Retina (tissue), 1 donor: ENCODE measurements around the gene CAMTA1.

Experiments used
- DNase-seq: peaks from one replicate; pipeline ENCODE4 v3.0.0-alpha.2; 2016

CAMTA1 gene

GRCh38 chr1:6785318-6785727, at the start of gene CAMTA1:
Gene CAMTA1, plus strand, starts transcription at chr1:6785454. Its CDS starts 77 bp downstream, at chr1:6785531.
- no peak for DNase-seq

DNA sequence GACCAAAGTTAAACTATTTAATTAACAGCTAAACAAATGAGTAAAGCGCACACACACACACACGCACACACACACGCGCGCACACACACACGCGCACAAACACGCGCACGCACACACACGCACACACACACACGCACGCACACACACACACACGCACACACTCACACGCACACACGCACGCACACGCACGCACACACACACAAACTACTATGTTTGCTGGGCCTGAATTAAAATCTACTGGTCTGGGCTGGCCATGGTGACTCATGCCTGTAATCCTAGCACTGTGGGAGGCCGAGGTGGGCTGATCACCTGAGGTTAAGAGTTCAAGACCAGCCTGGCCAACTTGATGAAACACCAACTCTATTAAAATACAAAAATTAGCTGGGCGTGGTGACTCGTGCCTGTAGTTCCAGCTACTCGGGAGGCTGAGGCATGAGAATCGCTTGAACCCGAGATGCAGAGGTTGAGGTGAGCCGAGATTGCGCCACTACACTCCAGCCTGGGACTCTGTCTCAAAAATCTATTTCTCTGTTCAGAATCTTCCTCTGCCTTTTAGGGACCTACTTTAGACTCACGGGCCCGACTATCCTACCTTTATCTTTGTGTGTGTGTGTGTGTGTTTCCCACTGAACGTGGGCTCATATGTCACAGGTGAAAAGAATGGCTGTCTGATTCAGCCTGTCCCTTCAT, 46.1 kb upstream of the CAMTA1 start:
- no peak for DNase-seq

GRCh38 chr1:6742676-6743188, 42.5 kb upstream of the CAMTA1 start:
- DNase-seq = peak; percentile 50

GRCh38 chr1:6743189-6744101, 41.8 kb upstream of the CAMTA1 start:
- DNase-seq = peak; percentile 31

DNA sequence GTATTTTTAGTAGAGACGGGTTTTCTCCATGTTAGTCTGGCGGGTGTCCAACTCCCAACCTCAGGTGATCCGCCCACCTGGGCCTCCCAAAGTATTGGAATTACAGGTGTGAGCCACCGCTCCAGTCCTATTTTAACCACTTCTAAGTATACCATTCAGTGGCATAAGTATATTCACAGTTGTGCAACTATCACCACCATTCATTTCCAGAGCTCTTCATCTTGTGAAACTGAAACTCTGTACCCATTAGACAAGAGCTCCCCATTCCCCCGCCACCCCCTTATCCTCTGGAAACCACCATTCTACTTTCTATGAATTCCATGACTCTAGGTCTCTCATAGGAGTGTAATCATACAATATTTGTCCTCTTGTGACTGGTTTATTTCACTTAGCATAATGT, 40.2 kb upstream of the CAMTA1 start:
- no peak for DNase-seq

DNA sequence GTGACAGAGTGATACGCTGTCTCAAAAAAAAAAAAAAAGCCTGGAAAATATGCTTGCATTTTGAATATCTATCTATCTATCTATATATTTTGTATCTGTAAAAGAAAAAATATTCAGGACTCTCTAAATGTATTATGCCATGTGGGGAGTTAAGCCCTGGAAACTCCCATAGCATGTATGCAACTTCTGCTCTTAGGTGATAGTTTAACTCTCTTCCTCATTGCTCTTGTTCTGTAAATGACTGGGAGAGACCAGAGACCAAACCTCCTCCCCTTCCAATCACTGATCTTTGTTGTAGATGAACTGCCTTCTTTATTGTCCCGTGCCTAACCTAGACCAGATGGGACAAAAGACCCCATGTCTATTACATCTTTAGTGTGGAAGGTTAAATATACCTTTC, 37.6 kb upstream of the CAMTA1 start:
- DNase-seq = no peak

- no peak for DNase-seq
Measured at GRCh38 chr1:6750490-6750889, 34.8 kb upstream of the CAMTA1 start.

DNA sequence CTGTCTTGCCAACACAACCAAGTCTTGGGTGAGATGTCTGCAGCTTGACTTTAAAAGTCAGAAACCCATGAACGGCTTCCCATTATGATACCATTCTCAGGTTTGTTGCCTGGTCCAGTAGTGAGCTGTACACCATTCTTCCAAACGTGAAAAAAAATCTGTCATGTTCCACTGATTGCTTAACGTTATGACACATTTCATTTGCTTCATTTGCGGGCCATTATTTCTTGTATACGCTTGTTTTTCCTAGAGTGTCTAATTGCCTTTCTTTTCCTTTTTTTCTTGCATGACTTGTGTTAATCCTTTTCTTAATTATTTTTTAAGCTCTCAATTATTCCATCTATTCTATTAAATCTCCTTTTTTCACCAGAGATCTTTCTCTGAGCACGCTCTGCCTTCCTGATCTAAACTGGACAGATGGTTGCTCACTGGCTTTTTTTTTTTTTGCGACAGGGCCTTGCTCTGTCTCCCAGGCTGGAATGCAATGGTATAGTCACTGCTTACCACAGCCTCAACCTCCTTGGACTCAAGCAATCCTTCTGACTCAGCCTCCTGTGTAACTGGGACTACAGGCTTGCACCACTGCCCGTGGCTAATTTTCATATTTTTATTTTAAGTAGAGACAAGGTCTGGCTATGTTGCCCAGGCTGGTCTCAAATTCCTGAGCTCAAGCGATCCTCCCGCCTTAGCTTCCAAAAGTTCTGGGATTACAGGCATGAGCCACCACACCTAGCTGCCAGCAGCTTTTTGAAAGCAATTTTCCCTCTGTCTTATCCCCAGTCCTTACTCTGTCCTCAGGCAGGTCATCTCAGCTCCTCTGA, 31.7 kb upstream of the CAMTA1 start:
- DNase-seq = no peak

DNA sequence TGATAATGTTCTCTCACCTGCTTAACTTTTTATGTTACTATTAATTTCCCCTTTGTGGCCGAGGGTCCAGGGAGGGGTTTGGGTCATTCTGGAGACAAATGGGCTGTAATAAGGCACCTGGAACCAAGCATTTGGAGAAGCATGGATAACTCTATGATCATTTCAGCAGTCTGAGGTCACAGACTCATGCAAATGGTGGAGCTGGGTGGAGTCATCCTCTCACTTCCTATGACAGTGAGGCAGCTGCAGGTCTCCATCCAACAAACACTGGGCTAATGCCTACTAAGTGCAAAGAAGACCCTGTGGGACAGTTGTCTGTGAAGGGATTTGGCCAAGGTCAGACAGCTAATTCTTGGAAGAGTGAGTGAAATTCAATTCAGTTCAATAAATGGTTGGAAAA, 28.8 kb upstream of the CAMTA1 start:
- no peak for DNase-seq

GRCh38 chr1:6757719-6758435, 27.4 kb upstream of the CAMTA1 start:
- DNase-seq = no peak

DNA sequence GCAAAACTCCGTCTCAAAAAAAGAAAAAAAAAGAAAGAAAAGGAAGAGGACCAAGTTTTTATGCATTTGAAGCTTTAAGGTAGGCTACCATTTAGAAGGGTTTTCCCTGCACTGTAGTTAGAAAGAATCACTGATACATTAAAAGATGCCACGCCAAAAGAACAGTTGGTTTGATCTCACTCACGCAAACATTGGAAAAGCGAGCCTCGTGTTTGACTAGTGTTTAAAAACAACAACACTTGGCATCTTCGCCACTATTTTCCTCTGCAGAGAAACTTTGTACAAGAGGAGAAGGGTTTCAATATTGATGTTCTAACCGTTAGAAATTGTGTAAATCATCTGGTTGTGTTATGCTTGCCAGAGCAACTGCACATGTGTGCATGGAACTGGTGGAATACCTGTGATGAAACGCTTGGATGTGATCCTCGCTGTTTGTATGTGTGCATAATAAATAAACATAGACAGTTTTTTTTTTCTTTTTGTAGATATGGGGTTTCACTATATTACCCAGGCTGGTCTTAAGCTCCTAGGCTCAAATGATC, 24.0 kb upstream of the CAMTA1 start:
- no peak for DNase-seq

- DNase-seq = no peak
Measured at GRCh38 chr1:6762060-6762459, 23.2 kb upstream of the CAMTA1 start.

- DNase-seq = peak; percentile 6
Measured at GRCh38 chr1:6770751-6771440, 14.4 kb upstream of the CAMTA1 start.

DNA sequence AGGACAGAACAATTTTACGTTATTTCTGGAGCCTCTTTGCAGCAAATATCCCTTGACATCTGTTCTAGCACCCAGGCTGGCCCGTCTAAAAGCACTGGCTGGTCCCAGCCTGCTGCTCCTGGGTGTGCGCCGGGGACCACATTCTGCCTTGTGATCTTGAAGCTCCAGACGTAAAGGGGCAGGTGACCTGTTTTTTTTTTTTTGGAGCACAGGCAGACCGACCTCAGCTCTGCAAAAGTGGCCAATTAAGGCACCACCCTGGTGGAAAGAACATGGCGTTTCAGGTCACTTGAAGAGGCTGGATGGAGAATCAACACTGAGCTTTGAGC, 13.8 kb upstream of the CAMTA1 start:
- DNase-seq = peak; percentile 27

DNA sequence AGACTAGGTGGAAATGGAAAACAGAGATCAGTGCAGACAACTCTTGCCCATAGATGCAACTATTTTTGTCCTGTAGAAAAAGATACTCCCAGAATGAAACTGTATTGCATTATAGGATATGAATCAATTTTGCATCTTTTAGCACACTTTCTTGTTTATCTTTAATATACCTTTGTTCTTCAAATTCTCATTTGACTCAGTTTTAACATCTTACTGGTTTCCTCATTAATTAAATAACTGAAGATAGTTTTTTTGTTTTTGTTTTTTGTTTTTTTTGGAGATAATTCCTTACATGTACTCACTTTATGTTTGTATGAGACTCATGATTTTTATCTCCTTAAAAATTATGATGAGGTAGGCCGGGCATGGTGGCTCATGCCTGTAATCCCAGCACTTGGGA, 10.9 kb upstream of the CAMTA1 start:
- no peak for DNase-seq

DNA sequence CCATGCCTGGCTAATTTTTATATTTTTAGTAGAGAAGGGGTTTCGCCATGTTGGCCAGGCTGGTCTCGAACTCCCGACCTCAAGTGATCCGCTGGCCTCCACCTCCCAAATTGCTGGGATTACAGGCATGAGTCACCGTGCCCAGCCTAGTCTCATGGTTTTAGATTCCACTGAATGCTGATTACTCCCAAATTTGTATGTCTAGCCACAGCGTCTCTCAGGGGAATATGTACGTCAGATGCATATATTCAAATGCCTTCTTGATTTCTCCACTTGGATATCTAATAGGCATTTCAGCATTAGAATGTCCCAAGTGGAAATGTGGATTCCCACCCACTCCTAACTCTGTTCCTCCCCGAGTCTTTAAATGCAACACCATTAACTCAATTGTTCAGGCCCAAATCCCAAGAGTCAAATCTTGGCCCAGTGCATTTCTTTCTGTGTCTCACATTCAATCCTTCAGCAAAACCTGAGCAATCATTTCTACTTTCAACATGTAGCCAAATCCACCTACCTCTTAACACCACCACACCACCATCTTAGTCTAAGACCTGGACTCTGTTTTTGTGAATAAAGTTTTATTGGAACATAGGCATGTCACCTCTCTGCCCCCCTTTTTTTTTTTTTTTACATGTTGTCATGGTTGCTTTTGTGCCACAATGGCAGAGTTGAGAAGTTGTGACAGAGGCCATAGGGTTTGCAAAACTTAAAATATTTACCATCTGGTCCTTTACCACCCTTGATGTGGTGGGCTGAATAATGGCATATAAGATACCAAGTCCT, 9.8 kb upstream of the CAMTA1 start:
- DNase-seq = no peak

- no peak for DNase-seq
Measured at GRCh38 chr1:6776389-6776788, 8.9 kb upstream of the CAMTA1 start.

- DNase-seq = no peak
Measured at GRCh38 chr1:6776895-6777294, 8.4 kb upstream of the CAMTA1 start.

- no peak for DNase-seq
Measured at GRCh38 chr1:6777813-6778212, 7.4 kb upstream of the CAMTA1 start.

DNA sequence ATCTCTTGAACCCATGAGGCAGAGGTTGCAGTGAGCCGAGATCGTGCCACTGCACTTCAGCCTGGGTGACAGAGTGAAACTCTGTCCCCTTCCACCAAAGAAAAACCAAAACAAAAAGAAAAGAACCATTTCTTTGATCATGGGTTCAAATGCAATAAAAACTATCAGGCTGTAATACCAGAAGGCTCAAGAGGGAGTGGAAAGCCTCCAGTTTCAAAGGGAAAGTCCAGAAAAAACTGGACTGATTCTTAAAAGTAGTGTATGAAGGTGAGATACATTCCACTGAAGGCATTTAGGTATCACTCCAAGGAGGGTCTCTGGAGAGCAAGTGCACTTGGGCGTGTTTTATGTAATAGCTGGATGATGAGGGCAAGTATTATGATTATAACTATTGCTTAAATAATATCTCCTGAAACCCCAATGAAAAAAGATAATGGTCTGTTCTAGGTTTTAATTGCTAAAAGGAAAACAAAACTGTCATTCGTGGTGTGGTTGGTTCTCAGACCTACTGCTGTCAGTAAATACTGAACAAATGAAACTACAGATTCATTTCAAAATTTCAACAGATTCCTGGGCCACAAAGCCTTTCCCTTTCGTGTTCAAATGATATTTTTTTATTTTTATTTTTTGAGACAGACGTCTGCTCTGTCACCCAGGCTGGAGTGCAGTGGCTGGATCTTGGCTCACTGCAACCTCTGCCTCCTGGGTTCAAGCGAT, 6.0 kb upstream of the CAMTA1 start:
- no peak for DNase-seq
